ENCODE measurements around the gene TAOK3. TPM values are rescaled to one million over a fixed set of nuclear protein-coding genes. Genes with fewer than 3 reads are reported as not detected.

TAOK3 gene
- total RNA-seq, 4 donors from 2014 or later, result 91.2 to 111 (median 93.2) TPM

- no peaks in the 10 kb centered on the region for H3K36me3 ChIP-seq
- no peaks in the 10 kb centered on the region for H3K4me1 ChIP-seq
- no peak overlapping the region for H3K4me3 ChIP-seq
- no peak overlapping the region for H3K27ac ChIP-seq
- no peak for DNase-seq
- TF ChIP-seq CTCF (IDR thresholded peaks at IDR 0.05) (no peak), POLR2A (IDR thresholded peaks at IDR 0.05) (no peak)
- H3K27me3 ChIP-seq, result no peaks in the 10 kb centered on the region
- no peaks in the 10 kb centered on the region for H3K9me3 ChIP-seq
Measured at GRCh38 chr12:118271770-118272417, 100.8 kb downstream of the TAOK3 start.

GRCh38 chr12:118271183-118271582, 101.5 kb downstream of the TAOK3 start:
- H3K9me3 ChIP-seq, result no peaks in the 10 kb centered on the region
- no peaks in the 10 kb centered on the region for H3K27me3 ChIP-seq
- DNase-seq, result no peak
- H3K4me3 ChIP-seq, result no peak overlapping the region
- no peaks in the 10 kb centered on the region for H3K4me1 ChIP-seq
- TF ChIP-seq POLR2A (IDR thresholded peaks at IDR 0.05) (no peak), CTCF (IDR thresholded peaks at IDR 0.05) (no peak)
- H3K36me3 ChIP-seq, result peaks cover 0 to 3% (median 0%) of the 10 kb centered on the region in 3 donors
- H3K27ac ChIP-seq, result no peak overlapping the region

GRCh38 chr12:118269806-118270205, 102.9 kb downstream of the TAOK3 start:
- no peaks in the 10 kb centered on the region for H3K27me3 ChIP-seq
- H3K4me3 ChIP-seq, result no peak overlapping the region
- TF ChIP-seq CTCF (IDR thresholded peaks at IDR 0.05), result no peak
- no peak for TF ChIP-seq POLR2A (IDR thresholded peaks at IDR 0.05)
- no peaks in the 10 kb centered on the region for H3K4me1 ChIP-seq
- H3K27ac ChIP-seq, result no peak overlapping the region
- DNase-seq, result no peak
- no peaks in the 10 kb centered on the region for H3K9me3 ChIP-seq
- peaks cover 0 to 7% (median 0%) of the 10 kb centered on the region in 3 donors for H3K36me3 ChIP-seq

GRCh38 chr12:118259079-118259478, 113.6 kb downstream of the TAOK3 start:
- no peak for DNase-seq
- no peaks in the 10 kb centered on the region for H3K27me3 ChIP-seq
- H3K9me3 ChIP-seq, result no peaks in the 10 kb centered on the region
- TF ChIP-seq POLR2A (IDR thresholded peaks at IDR 0.05), result no peak
- TF ChIP-seq CTCF (IDR thresholded peaks at IDR 0.05), result no peak
- no peak overlapping the region for H3K4me3 ChIP-seq
- peaks cover 0 to 29% (median 0%) of the 10 kb centered on the region in 3 donors for H3K36me3 ChIP-seq
- no peak overlapping the region for H3K27ac ChIP-seq
- H3K4me1 ChIP-seq, result no peaks in the 10 kb centered on the region

- H3K27ac ChIP-seq, result no peak overlapping the region
- TF ChIP-seq CTCF (IDR thresholded peaks at IDR 0.05) (no peak), POLR2A (IDR thresholded peaks at IDR 0.05) (no peak)
- no peaks in the 10 kb centered on the region for H3K27me3 ChIP-seq
- peaks cover 0 to 27% (median 0%) of the 10 kb centered on the region in 3 donors for H3K36me3 ChIP-seq
- H3K4me3 ChIP-seq, result no peak overlapping the region
- no peak for DNase-seq
- H3K4me1 ChIP-seq, result no peaks in the 10 kb centered on the region
- no peaks in the 10 kb centered on the region for H3K9me3 ChIP-seq
Measured at GRCh38 chr12:118256352-118256751, 116.4 kb downstream of the TAOK3 start.

Data from Peyer's patch (tissue), 4 donors.